ENCODE measurements around the gene FKBP5.

DNA sequence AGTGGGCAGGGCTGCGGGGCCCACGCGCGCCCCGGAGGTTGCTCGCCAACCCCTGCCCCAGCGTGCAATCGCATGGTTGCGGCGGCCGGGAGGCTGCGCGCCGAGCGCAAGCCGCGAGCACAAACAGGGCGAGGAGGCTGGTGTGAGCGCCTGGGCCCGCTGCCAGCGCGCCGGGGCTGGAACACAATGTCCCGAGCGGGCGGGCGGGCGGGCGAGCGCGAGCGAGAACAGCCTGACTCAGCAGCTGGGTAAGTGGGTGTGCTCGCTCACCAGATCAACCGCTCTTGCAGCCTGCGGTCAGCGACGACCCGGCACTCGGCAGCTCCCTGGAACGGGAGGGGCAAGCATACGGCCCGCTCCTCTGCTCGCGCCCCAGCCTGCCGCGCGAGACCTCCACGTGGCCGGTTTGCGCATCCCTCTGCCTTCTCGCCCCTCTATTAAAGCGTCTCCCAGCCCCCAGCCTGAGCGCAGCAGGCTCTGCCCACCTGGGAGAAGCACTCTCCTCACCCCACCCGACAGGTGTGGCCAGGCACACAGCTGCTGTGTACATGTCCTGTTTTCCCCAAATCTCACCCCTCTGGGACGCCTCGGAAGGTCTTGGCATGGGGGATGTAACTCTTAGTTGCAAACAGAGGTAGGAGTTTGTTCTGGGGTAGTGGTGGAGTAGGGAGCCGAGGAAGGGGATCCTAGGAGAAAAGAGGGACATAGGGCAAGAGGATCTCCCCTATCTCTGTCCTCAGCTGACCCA lies 39.4 kb upstream of the FKBP5 start:
- TF ChIP-seq, protein P1, sequence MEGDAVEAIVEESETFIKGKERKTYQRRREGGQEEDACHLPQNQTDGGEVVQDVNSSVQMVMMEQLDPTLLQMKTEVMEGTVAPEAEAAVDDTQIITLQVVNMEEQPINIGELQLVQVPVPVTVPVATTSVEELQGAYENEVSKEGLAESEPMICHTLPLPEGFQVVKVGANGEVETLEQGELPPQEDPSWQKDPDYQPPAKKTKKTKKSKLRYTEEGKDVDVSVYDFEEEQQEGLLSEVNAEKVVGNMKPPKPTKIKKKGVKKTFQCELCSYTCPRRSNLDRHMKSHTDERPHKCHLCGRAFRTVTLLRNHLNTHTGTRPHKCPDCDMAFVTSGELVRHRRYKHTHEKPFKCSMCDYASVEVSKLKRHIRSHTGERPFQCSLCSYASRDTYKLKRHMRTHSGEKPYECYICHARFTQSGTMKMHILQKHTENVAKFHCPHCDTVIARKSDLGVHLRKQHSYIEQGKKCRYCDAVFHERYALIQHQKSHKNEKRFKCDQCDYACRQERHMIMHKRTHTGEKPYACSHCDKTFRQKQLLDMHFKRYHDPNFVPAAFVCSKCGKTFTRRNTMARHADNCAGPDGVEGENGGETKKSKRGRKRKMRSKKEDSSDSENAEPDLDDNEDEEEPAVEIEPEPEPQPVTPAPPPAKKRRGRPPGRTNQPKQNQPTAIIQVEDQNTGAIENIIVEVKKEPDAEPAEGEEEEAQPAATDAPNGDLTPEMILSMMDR (conservative IDR thresholded peaks at IDR 0.05; ENCODE audit: low read depth, low read length) = no peak
- TF ChIP-seq EZH2 (IDR thresholded peaks at IDR 0.05; ENCODE audit: low read length, unreplicated experiment) = no peak

Data from PC-3 (cell line).